HG02970 (cell line): ENCODE measurements around the gene MAP7D3.

Experiments used
- ATAC-seq: cut with Tn5 transposase; IDR thresholded peaks from one replicate; pipeline ENCODE4 v1.9.1; 2021; ENCODE audit warnings: mild to moderate bottlenecking, moderate library complexity, moderate number of reproducible peaks; ENCODE audit not compliant: unreplicated experiment, low FRiP score

MAP7D3 gene

GRCh38 chrX:136206916-136207315 is 44.3 kb downstream of the MAP7D3 start:
- no peak for ATAC-seq

- no peak for ATAC-seq
Measured at GRCh38 chrX:136205882-136206380, 45.3 kb downstream of the MAP7D3 start.

- no peak for ATAC-seq
Measured at GRCh38 chrX:136204571-136204970, 46.6 kb downstream of the MAP7D3 start.

- no peak for ATAC-seq
Measured at GRCh38 chrX:136203951-136204350, 47.2 kb downstream of the MAP7D3 start.

- ATAC-seq: no peak
Measured at GRCh38 chrX:136203438-136203837, 47.8 kb downstream of the MAP7D3 start.

GRCh38 chrX:136202889-136203288 is 48.3 kb downstream of the MAP7D3 start:
- ATAC-seq: no peak

GRCh38 chrX:136201601-136202000 is 49.6 kb downstream of the MAP7D3 start:
- ATAC-seq: no peak

GRCh38 chrX:136200466-136200865 is 50.7 kb downstream of the MAP7D3 start:
- ATAC-seq: no peak

GRCh38 chrX:136199365-136199764 is 51.8 kb downstream of the MAP7D3 start:
- ATAC-seq: no peak

- no peak for ATAC-seq
Measured at GRCh38 chrX:136198678-136199243, 52.4 kb downstream of the MAP7D3 start.

GRCh38 chrX:136198010-136198409 is 53.2 kb downstream of the MAP7D3 start:
- ATAC-seq: no peak

- ATAC-seq: no peak
Measured at GRCh38 chrX:136196691-136197155, 54.5 kb downstream of the MAP7D3 start.

GRCh38 chrX:136195247-136195646 is 56.0 kb downstream of the MAP7D3 start:
- no peak for ATAC-seq

GRCh38 chrX:136194536-136194935 is 56.7 kb downstream of the MAP7D3 start:
- ATAC-seq: no peak

- no peak for ATAC-seq
Measured at GRCh38 chrX:136193771-136194170, 57.4 kb downstream of the MAP7D3 start.

- no peak for ATAC-seq
Measured at GRCh38 chrX:136192839-136193414, 58.3 kb downstream of the MAP7D3 start.

GRCh38 chrX:136192135-136192534 is 59.1 kb downstream of the MAP7D3 start:
- ATAC-seq: no peak

GRCh38 chrX:136191171-136191570 is 60.0 kb downstream of the MAP7D3 start:
- no peak for ATAC-seq

- no peak for ATAC-seq
Measured at GRCh38 chrX:136190038-136190713, 61.0 kb downstream of the MAP7D3 start.

- ATAC-seq: no peak
Measured at GRCh38 chrX:136189222-136189621, 62.0 kb downstream of the MAP7D3 start.

- ATAC-seq: no peak
Measured at GRCh38 chrX:136186023-136186413, 65.2 kb downstream of the MAP7D3 start.
